GM18499 (cell line): Measurements from ENCODE around the gene FSTL4.

Experiments
- ATAC-seq: cut with Tn5 transposase; IDR thresholded peaks from one replicate; pipeline ENCODE4 v1.9.1; 2021; ENCODE audit warnings: moderate number of reproducible peaks; ENCODE audit not compliant: insufficient read depth, unreplicated experiment

Gene FSTL4

DNA sequence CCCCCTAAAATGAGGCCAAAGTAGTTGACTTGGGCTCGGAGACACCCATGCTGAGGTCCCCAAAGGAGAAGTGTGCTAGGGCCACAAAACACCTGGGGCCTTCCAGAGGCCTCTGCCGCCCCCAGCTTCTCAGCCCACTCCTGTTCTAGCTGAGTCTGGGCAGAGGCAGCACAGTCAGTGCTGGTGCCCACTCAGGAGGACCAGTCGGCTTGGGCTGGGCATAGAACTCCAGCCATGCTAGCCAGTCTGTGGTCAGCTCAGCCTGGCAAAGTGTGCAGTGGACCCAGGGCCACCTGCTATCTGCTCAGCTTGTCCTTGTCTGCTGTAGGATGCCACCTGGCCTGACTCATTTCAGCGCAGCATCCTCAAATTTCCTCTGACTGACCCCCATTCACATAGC, 254.6 kb downstream of the FSTL4 start:
- ATAC-seq = no peak

GRCh38 chr5:133356984-133357421, 255.3 kb downstream of the FSTL4 start:
- no peak for ATAC-seq

DNA sequence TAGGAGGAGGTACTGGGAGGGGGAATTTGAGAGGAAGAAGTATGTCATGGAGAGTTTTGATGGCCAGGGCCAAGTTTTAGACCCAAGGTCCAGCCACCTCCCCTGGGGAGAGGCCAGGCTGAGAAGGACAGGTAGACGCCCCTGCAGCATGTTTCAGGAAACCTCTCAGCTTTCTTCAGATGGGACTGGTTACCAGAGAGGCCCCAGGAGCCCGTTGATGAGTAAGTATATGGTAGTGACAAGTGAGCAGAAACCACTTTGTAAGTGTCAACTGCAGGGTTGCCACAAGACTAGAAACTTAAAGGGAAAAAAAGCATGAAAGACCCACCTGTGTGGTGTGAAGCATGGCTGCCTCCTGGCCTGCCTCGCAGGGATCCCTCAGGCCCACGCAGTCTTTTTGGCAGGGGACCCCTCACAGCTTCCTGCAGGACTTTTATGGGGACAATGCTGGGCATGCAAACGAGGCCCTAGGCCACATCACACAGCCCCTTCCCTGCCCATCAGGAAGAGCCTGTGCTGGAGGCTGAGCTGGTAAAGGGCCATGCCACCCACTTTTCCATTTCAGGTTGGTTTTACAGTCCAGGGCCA, 255.9 kb downstream of the FSTL4 start:
- no peak for ATAC-seq

DNA sequence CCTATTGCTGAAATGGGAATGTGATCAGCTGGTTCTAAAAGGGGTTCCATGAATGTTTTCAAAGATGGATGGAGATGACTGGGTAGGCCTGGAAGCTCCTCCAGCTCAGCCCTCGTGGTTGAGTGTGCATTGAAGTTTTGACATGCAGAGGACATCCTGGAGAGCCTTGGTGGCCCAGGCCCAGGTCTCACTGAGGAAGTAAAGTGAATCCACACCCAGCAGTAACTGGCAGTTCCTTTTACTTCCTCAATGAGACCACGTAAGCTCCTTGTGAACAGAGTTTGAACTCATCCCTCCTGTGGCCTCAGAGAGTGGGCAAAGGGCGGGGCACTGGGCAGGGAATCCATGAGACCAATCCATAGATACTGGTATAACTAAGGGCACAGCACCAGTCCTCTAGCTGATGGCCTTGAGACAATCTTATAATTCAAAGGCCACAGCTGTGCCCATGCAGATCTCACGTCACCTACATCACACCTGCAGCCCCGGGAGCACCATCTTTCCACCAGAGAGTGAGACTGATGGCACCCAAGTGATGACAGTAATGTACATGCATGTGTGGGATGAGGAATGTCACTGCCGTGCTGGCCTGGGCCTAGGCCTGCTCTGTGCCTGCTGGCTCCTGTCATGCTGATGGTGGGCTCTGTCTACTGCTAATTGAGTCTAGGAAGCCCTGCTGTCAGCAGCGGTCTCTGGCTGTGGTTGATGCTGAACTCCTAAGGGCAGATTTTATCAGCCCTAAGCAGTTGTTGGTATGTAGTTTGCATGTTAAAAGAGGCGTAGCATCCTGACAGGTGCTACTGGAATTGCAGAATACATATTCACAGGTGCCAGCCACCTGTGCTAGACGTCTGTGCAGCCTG, 257.8 kb downstream of the FSTL4 start:
- ATAC-seq = no peak

GRCh38 chr5:133353741-133354140, 258.6 kb downstream of the FSTL4 start:
- ATAC-seq = no peak

GRCh38 chr5:133348406-133348805, 263.9 kb downstream of the FSTL4 start:
- no peak for ATAC-seq

- no peak for ATAC-seq
Measured at GRCh38 chr5:133347039-133347438, 265.3 kb downstream of the FSTL4 start.

GRCh38 chr5:133344266-133344665, 268.1 kb downstream of the FSTL4 start:
- ATAC-seq = no peak

GRCh38 chr5:133343196-133343595, 269.1 kb downstream of the FSTL4 start:
- no peak for ATAC-seq

- no peak for ATAC-seq
Measured at GRCh38 chr5:133341915-133342710, 270.2 kb downstream of the FSTL4 start.

GRCh38 chr5:133341296-133341695, 271.0 kb downstream of the FSTL4 start:
- no peak for ATAC-seq

DNA sequence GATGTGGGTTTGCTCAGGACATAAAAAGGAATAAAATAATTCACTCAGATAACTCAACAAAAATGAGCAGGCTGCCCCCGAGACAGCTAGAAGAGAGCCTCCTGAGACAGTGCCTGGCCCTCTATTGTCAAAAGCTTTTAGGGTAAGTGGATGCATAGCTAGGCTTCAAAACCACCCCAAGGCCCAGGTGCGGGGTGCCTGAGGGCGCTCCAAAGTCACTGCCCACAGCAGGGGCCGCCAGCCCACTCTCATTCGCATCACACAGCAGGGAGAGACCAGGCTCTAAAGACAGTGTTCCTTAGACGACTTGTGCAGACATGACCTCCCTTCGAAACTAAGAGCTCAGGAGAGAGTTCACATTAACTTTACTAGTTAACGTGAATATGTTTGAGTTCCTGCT, 271.5 kb downstream of the FSTL4 start:
- ATAC-seq = no peak

DNA sequence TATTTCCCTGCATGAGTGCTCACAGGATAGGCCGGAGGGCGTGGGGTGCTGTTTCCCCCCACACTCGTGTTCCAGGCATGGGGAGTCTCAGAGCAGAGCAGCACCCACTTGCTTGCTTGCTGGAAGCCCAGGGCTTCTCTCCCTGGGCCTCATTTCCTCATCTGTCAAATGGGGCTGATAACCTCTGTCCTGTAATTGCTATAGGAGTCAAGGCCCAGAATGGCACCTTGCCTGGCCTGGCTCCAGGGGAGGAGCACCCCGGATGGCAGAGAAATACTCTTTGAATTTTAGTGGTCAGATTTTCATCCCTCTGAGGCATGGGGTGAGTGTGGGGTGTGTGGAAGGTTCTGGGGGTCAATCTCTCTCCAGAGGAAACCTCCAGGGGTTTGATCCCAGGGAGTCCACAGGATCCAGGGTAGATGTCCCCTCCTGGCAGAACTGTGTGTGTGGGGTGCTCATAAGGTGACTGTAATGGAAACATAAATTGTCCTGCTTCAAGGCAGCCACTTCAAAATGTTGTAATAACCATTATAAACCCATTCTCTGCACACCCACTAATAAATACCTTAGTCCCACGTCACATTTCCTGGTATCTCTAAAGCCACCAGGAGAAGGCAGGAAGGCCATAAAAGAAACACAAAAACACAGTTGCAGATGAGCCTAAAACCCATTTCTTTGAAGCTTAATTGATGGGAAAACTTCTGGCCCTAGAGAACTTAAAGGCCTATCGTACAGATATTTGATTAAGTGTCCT, 272.2 kb downstream of the FSTL4 start:
- ATAC-seq = no peak

DNA sequence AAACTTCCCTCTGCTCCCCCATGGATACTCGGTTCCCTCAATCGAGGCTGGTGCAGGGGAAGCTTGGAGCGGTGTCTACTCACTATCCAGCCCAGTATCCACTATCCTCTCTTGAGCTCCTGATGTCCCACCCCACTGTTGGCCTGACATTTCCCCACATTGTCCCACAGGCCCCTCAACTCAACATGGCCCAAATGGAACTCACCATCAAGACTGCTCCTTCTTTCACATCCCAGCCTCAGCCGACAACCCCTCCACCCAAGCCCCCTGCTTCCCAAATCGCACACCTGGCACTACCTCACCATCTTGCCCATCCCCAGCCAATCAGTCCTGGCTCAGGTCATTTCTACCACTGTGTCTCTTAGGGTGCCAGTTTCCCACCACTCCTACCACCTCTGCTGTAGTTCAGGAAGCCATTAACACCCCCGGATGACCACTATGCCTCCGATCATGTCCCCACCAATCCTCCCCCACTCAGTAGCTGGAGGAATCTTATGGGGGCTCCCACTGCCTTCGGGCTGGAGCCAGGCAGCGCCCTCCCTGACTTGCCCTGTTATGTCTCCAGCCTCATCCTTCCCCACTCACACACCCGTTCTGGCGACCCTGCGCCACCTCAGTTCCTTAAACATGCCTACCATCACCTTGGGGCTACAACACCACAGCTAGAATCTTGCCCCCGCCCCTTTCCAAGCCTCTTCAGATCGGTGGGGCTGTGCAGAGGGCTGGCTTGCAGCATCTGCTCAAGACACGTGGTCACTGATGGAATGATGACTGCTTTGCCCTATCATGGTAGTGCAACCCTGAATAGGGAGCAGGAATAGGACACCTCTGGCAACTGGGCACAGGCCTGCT, 273.6 kb downstream of the FSTL4 start:
- ATAC-seq = no peak

- no peak for ATAC-seq
Measured at GRCh38 chr5:133337795-133338445, 274.4 kb downstream of the FSTL4 start.

GRCh38 chr5:133336969-133337410, 275.4 kb downstream of the FSTL4 start:
- ATAC-seq = no peak

DNA sequence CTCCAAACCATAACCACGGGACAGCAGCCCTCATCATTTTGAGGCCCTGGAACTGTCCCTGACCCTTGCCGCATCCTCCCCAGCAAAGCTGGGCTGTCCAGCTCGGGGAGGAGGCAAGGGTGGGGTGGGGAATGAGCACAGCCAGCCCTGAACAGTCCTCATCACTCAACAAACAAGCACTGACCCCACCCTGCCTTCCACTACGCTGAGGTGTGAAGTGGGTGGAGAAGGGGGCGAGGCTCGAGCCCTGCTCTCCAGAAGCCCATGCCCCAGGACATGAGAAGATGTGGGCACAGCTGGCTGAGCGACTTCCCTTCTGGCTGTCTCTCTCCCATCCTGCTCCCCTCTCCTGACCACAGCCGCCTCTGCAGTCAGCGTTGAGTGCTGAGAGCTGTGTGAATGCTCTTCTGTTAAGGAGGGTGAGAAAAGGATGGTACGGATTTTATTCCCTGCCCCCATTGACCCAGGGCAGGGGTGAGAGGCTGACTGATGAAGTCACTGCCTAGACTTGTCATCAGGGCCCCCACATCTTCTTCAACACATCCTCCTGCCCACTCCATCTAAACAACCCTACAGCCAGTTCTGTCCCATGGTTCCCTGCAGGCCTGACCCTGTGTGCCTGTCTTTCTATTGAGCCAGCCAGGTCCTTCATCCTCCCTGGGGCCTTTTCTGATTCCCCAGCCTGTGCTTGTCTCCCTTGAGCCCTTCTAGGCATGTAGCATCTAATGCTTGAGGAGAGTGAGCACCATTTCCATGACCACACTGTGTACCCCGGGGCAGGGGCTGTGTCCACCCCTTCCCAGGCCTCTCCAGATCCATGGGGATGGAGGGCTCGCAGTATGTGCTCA, 276.0 kb downstream of the FSTL4 start:
- ATAC-seq = no peak
